ENCODE results near the gene AK5. TPM values are rescaled to one million over a fixed set of nuclear protein-coding genes. Genes with fewer than 3 reads are reported as not detected.
A peak's percentile ranks its signal among the peaks of the same experiment; 100 is the strongest.

The AK5 gene
- total RNA-seq, 1 donor, result 25.3 TPM

DNA sequence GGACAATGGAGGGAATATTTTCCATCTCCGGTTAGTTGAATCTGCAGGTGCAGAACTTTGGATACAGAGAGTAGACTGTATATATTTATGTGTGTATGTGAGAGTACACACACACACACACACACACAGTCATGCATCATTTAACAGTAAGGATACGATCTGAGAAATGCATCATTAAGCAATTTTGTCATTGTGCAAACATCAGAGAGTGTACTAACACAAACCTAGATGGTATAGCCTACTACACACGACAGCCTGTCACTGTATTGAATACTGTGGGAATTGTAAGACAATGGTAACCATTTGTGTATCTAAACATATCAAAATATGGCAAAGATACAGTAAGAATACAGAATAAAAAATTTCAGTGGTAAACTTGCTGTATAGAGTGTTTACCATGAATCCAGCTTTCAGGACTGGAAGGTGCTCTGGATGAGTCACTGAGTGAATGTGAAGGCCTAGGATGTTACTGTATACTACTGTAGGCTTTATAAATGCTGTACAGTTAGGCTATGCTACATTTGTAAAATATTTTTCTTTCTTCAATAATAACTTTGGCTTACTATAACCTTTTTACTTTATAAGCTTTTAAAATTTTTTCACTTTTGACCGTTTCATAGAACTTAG lies 262.1 kb downstream of the AK5 start:
- H3K27me3 ChIP-seq (ENCODE audit: insufficient read depth, low read length), result no peaks in the 10 kb centered on the region
- H3K36me3 ChIP-seq (ENCODE audit: insufficient read depth, low read length), result no peaks in the 10 kb centered on the region
- H3K9me3 ChIP-seq (ENCODE audit: low read depth, low read length), result no peaks in the 10 kb centered on the region
- H3K4me3 ChIP-seq (ENCODE audit: insufficient read depth, low read length), result no peak overlapping the region
- no peak overlapping the region for H3K27ac ChIP-seq (ENCODE audit: low read depth, low read length)
- no peaks in the 10 kb centered on the region for H4K20me1 ChIP-seq (ENCODE audit: insufficient read depth, low read length)
- no peak overlapping the region for H3K4me2 ChIP-seq (ENCODE audit: insufficient read depth, low read length)
- DNase-seq (ENCODE audit: insufficient read length, low spot score, missing footprints), result no peak
- H3K79me2 ChIP-seq (ENCODE audit: insufficient read depth, low read length), result no peaks in the 10 kb centered on the region
- H2AFZ ChIP-seq (ENCODE audit: low read length), result no peak overlapping the region
- peaks cover 55% of the 10 kb centered on the region for H3K4me1 ChIP-seq (ENCODE audit: insufficient read depth, low read length)
- TF ChIP-seq CTCF (IDR thresholded peaks at IDR 0.05; ENCODE audit: extremely low read depth, low read depth, low read length), result no peak

- Histone ChIP-seq H3K27ac (ENCODE audit: low read depth, low read length) (peak overlapping the region; percentile 70), H2AFZ (ENCODE audit: low read length) (no peak overlapping the region), H4K20me1 (ENCODE audit: insufficient read depth, low read length) (no peaks in the 10 kb centered on the region), H3K4me2 (ENCODE audit: insufficient read depth, low read length) (no peak overlapping the region), H3K4me1 (ENCODE audit: insufficient read depth, low read length) (peaks cover 46% of the 10 kb centered on the region), H3K36me3 (ENCODE audit: insufficient read depth, low read length) (no peaks in the 10 kb centered on the region), H3K27me3 (ENCODE audit: insufficient read depth, low read length) (no peaks in the 10 kb centered on the region), H3K79me2 (ENCODE audit: insufficient read depth, low read length) (no peaks in the 10 kb centered on the region), H3K9me3 (ENCODE audit: low read depth, low read length) (no peaks in the 10 kb centered on the region), H3K4me3 (ENCODE audit: insufficient read depth, low read length) (no peak overlapping the region)
- no peak for DNase-seq (ENCODE audit: insufficient read length, low spot score, missing footprints)
- no peak for TF ChIP-seq CTCF (IDR thresholded peaks at IDR 0.05; ENCODE audit: extremely low read depth, low read depth, low read length)
Observed at GRCh38 chr1:77544845-77545244, 263.0 kb downstream of the AK5 start.

DNA sequence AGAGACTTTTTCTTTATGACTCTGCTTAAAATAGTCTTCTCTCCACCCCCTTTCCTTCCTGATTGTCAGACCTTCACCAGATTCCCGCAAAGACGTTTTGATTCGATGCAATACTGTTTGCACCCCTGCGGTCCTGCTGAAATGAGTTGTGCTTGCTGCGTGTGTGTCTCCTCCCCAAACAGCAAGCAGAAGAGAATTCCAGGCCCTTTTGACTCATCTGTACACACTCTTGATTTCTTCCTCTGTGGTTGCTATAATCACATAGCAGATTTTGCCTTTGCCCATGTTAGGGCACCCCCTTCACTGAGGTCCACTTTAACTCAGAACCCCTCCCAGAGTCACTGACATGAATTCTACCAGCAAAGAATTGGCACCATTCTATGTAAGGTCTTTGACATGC lies 264.2 kb downstream of the AK5 start:
- Histone ChIP-seq H3K4me2 (ENCODE audit: insufficient read depth, low read length) (peak overlapping the region; percentile 59), H3K9me3 (ENCODE audit: low read depth, low read length) (no peaks in the 10 kb centered on the region), H3K4me3 (ENCODE audit: insufficient read depth, low read length) (no peak overlapping the region), H3K27ac (ENCODE audit: low read depth, low read length) (peak overlapping the region; percentile 70), H3K79me2 (ENCODE audit: insufficient read depth, low read length) (no peaks in the 10 kb centered on the region), H3K4me1 (ENCODE audit: insufficient read depth, low read length) (peaks cover 35% of the 10 kb centered on the region), H3K36me3 (ENCODE audit: insufficient read depth, low read length) (no peaks in the 10 kb centered on the region), H3K27me3 (ENCODE audit: insufficient read depth, low read length) (no peaks in the 10 kb centered on the region), H4K20me1 (ENCODE audit: insufficient read depth, low read length) (no peaks in the 10 kb centered on the region), H2AFZ (ENCODE audit: low read length) (peak overlapping the region; percentile 44)
- DNase-seq (ENCODE audit: insufficient read length, low spot score, missing footprints), result no peak
- TF ChIP-seq CTCF (IDR thresholded peaks at IDR 0.05; ENCODE audit: extremely low read depth, low read depth, low read length), result no peak

DNA sequence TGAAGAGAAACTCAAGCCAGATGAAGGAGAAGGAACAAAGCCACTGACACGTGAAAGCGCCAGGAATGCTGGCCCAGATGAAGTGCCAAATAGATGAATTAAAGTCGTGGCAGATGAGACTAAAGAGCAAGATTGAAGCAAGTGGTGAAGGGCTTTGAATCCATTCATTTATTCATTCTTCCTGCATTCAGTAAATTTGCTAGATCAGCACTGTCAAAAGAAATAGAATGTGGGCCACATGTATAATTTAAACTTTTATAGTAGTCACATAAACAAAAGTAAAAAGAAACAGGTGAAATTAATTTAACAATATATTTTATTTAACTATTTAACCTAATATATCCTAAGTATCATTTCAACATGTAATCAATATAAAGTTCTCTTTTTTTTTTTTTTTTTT lies 265.1 kb downstream of the AK5 start:
- peak overlapping the region; percentile 70 for H3K27ac ChIP-seq (ENCODE audit: low read depth, low read length)
- no peak for TF ChIP-seq CTCF (IDR thresholded peaks at IDR 0.05; ENCODE audit: extremely low read depth, low read depth, low read length)

More for the DNA sequence above, 265.1 kb downstream of the AK5 start:
- H2AFZ ChIP-seq (ENCODE audit: low read length), result no peak overlapping the region
- H4K20me1 ChIP-seq (ENCODE audit: insufficient read depth, low read length), result no peaks in the 10 kb centered on the region
- no peak overlapping the region for H3K4me2 ChIP-seq (ENCODE audit: insufficient read depth, low read length)
- no peaks in the 10 kb centered on the region for H3K36me3 ChIP-seq (ENCODE audit: insufficient read depth, low read length)
- H3K9me3 ChIP-seq (ENCODE audit: low read depth, low read length), result no peaks in the 10 kb centered on the region
- no peak for DNase-seq (ENCODE audit: insufficient read length, low spot score, missing footprints)
- H3K4me3 ChIP-seq (ENCODE audit: insufficient read depth, low read length), result no peak overlapping the region
- H3K4me1 ChIP-seq (ENCODE audit: insufficient read depth, low read length), result peaks cover 29% of the 10 kb centered on the region
- no peaks in the 10 kb centered on the region for H3K79me2 ChIP-seq (ENCODE audit: insufficient read depth, low read length)
- H3K27me3 ChIP-seq (ENCODE audit: insufficient read depth, low read length), result no peaks in the 10 kb centered on the region

All from osteoblast (primary cell).